GM12891 (cell line): ENCODE results near the gene BRPF1.
A peak's percentile ranks its signal among the peaks of the same experiment; 100 is the strongest.

ENCODE experiments used
- POLR2A ChIP-seq: IDR thresholded peaks from 2 replicates; pipeline ENCODE4 v1.6.1; 2011; ENCODE audit warnings: low read depth, low read length, control low read depth
- POLR2AphosphoS5 ChIP-seq: IDR thresholded peaks from 2 replicates; pipeline ENCODE4 v1.6.1; 2011; ENCODE audit warnings: low read depth, low read length, control low read depth

DNA sequence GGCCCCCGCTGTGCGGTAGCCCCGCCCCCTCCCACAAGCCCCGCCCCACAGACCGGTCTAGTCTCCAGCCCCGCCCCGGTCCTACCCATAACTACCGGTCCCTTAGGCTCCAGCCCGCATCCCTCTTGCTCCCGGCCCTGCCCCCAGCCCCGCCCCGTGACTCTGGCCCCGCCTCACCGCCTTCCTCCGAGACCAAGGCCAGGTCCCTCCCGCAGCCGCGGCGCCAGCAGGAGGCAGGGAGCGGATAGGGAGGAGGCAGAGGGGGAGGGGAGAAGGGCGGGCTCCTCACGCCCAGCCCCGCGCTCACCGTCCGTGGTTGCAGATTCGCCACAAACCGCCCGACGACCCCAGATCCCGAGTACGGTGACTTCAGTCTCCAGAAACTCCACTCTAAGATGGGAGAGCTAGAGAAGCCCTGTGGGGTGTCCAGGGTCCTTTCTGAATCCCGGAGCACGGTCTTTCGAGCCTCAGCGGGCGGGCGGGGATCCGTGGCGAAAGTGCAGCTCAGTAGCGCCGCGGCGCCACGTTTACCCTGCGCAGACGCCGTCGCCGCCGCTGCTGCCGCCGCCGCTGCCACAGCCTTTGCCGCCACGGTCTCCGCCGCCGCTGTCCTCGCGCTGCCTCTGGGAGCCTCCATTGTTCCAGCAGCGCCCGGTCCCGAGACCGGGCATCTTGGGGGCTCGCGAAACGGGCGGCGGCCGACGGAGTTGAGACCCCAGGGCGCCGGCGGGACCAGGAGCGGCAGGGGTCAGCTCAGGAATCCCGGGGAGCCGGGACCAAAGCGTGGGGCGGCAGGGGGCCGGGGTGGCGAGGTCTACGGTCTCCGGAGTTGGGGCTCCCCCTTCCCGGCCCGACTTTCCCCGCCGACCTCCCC, at the start of gene BRPF1:
- TF ChIP-seq POLR2AphosphoS5, result peak; percentile 44
- peak; percentile 39; the same call in 1 of the 2 replicates for TF ChIP-seq POLR2A
